GM12891 (cell line): ENCODE data around the gene LIF.

Source experiments
- PAX5 ChIP-seq: IDR thresholded peaks from 2 replicates; pipeline ENCODE4 v1.6.1; 2011; ENCODE audit warnings: low read length, moderate library complexity, mild to moderate bottlenecking; ENCODE audit not compliant: insufficient read depth, severe bottlenecking
- POLR2A ChIP-seq: IDR thresholded peaks from 2 replicates; pipeline ENCODE4 v1.6.1; 2011; ENCODE audit warnings: low read depth, low read length, control low read depth
- POLR2AphosphoS5 ChIP-seq: IDR thresholded peaks from 2 replicates; pipeline ENCODE4 v1.6.1; 2011; ENCODE audit warnings: low read depth, low read length, control low read depth
- POU2F2 ChIP-seq: IDR thresholded peaks from 2 replicates; pipeline ENCODE4 v1.6.1; 2011; ENCODE audit warnings: low read depth, mild to moderate bottlenecking, control low read depth, low read length, moderate library complexity
- SPI1 ChIP-seq: IDR thresholded peaks from 2 replicates; pipeline ENCODE4 v1.6.1; 2011; ENCODE audit warnings: low read depth, low read length, control low read depth
- TAF1 ChIP-seq: IDR thresholded peaks from 2 replicates; pipeline ENCODE4 v1.6.1; 2011; ENCODE audit warnings: low read depth, low read length, control low read depth

GRCh38 chr22:30251711-30252110, 5.2 kb upstream of the LIF start:
- no peak for TF ChIP-seq POLR2A
- TF ChIP-seq POLR2AphosphoS5 = no peak
- no peak for TF ChIP-seq PAX5
- TF ChIP-seq TAF1 = no peak
- no peak for TF ChIP-seq SPI1
- no peak for TF ChIP-seq POU2F2
